GM12873 (cell line): ENCODE data around the gene SNX3.

ENCODE experiments used
- CTCF ChIP-seq: IDR thresholded peaks from 2 replicates; pipeline ENCODE4 v1.5.1; 2012; ENCODE audit warnings: low read depth, mild to moderate bottlenecking, moderate library complexity, low read length, control low read depth; ENCODE audit not compliant: insufficient read depth; ENCODE audit errors: missing control alignments

Gene SNX3

GRCh38 chr6:108163267-108163643, 97.6 kb downstream of the SNX3 start:
- TF ChIP-seq CTCF = peak; percentile 53

GRCh38 chr6:108161724-108162282, 99.0 kb downstream of the SNX3 start:
- no peak for TF ChIP-seq CTCF
